H1 (cell line): Measurements from ENCODE around the gene PDGFD. TPM values are rescaled to one million over a fixed set of nuclear protein-coding genes. Genes with fewer than 3 reads are reported as not detected.

ENCODE experiments used
- CTCF ChIA-PET: fragments of 300-600 bp; sonication (Branson Sonifier 250); formaldehyde crosslinking; loops from one replicate; lab custom pipeline; 2021; ENCODE audit not compliant: partially characterized antibody; lab: Charles Lee
- POLR2A ChIA-PET: fragments of 300-600 bp; sonication (Branson Sonifier 250); formaldehyde crosslinking; loops from one replicate; lab custom pipeline; 2021; ENCODE audit warnings: inconsistent platforms; ENCODE audit not compliant: partially characterized antibody; lab: Charles Lee
- DNase-seq, 2 experiments: peaks; one replicate each; pipeline versions ENCODE4 v3.0.0 to v3.0.0-alpha.2; 2010 to 2022; ENCODE audit warnings: low spot score in 2 of 2, low read depth in 1 of 2, mixed read lengths in 1 of 2
- FAIRE-seq: peaks from 2 replicates; lab custom pipeline; 2011; peaks lifted over from hg19 to GRCh38; lab: Jason Lieb, UNC
- H2AFZ ChIP-seq: 2 replicates; pipeline ENCODE4 v1.8.1; 2012; ENCODE audit warnings: low read length, inconsistent platforms
- H2AK5ac ChIP-seq: 2 replicates; pipeline ENCODE4 v1.6.1; 2013; ENCODE audit warnings: low read depth, low read length
- H2BK120ac ChIP-seq: replicated peaks from 2 replicates; pipeline ENCODE3; 2013; ENCODE audit warnings: low read depth, low read length, inconsistent platforms
- H2BK12ac ChIP-seq: 2 replicates; pipeline ENCODE4 v1.6.1; 2013; ENCODE audit warnings: low read depth, low read length
- H2BK15ac ChIP-seq: 2 replicates; pipeline ENCODE4 v1.6.1; 2013; ENCODE audit warnings: low read length
- H2BK20ac ChIP-seq: 2 replicates; pipeline ENCODE4 v1.6.1; 2013; ENCODE audit warnings: low read length
- H2BK5ac ChIP-seq: 2 replicates; pipeline ENCODE4 v1.6.1; 2013; ENCODE audit warnings: low read depth, low read length
- H3K14ac ChIP-seq: 2 replicates; pipeline ENCODE4 v1.6.1; 2013; ENCODE audit warnings: inconsistent platforms; ENCODE audit not compliant: insufficient read length
- H3K18ac ChIP-seq: 2 replicates; pipeline ENCODE4 v1.6.1; 2013; ENCODE audit warnings: low read length; ENCODE audit errors: extremely low read depth
- H3K23ac ChIP-seq: 2 replicates; pipeline ENCODE4 v1.6.1; 2013; ENCODE audit warnings: inconsistent platforms; ENCODE audit not compliant: insufficient read length
- H3K23me2 ChIP-seq: 2 replicates; pipeline ENCODE4 v1.6.1; 2013; ENCODE audit warnings: low read depth, low read length
- H3K27ac ChIP-seq: 2 replicates; pipeline ENCODE4 v1.6.1; 2011; ENCODE audit warnings: low read depth, low read length, inconsistent platforms
- H3K27me3 ChIP-seq, 4 experiments: replicated peaks in 1 of 4; 1 replicate in 1 of 4; 2 replicates in 3 of 4; pipeline versions ENCODE4 v1.6.1 to v1.8.1; 2011 to 2013; ENCODE audit warnings: low read length in 3 of 4, mild to moderate bottlenecking in 3 of 4, inconsistent platforms in 2 of 4, mixed read lengths in 2 of 4, moderate library complexity in 1 of 4; ENCODE audit not compliant: control insufficient read depth in 3 of 4, insufficient read depth in 3 of 4; ENCODE audit errors: extremely low read depth in 1 of 4
- H3K36me3 ChIP-seq, 4 experiments: 2 replicates each; pipeline versions ENCODE4 v1.6.1 to v1.8.1; 2011 to 2013; ENCODE audit warnings: mild to moderate bottlenecking in 4 of 4, low read length in 3 of 4, moderate library complexity in 2 of 4, control low read depth in 1 of 4, inconsistent platforms in 1 of 4; ENCODE audit not compliant: insufficient read depth in 4 of 4, control insufficient read depth in 2 of 4
- H3K4ac ChIP-seq: replicated peaks from 2 replicates; pipeline ENCODE3; 2013; ENCODE audit warnings: low read length, low read depth, mixed read lengths, inconsistent platforms; ENCODE audit not compliant: insufficient read length
- H3K4me1 ChIP-seq, 4 experiments: replicated peaks in 1 of 4; 1 replicate in 1 of 4; 2 replicates in 3 of 4; pipeline versions ENCODE4 v1.6.1 to v1.8.1; 2011 to 2013; ENCODE audit warnings: low read length in 3 of 4, inconsistent platforms in 2 of 4, mixed read lengths in 1 of 4; ENCODE audit not compliant: insufficient read depth in 4 of 4, control insufficient read depth in 3 of 4
- H3K4me2 ChIP-seq, 2 experiments: 2 replicates each; pipeline versions ENCODE4 v1.6.1 to v1.8.1; 2011 to 2013; ENCODE audit warnings: low read depth in 2 of 2, low read length in 2 of 2, control low read depth in 1 of 2, inconsistent platforms in 1 of 2, mild to moderate bottlenecking in 1 of 2; ENCODE audit not compliant: insufficient read depth in 1 of 2
- H3K4me3 ChIP-seq, 4 experiments: fragments of 200-600, 300-600 bp in 1 of 4; sonication (generic), shearing (Covaris generic), sonication (Bioruptor Twin) in 1 of 4; 2 replicates each; pipeline versions ENCODE4 v1.5.1 to v1.8.1; 2011 to 2016; ENCODE audit warnings: low read length in 4 of 4, low read depth in 3 of 4, control low read depth in 2 of 4, inconsistent platforms in 2 of 4, mild to moderate bottlenecking in 2 of 4, mixed read lengths in 1 of 4, moderate library complexity in 1 of 4; ENCODE audit not compliant: insufficient read depth in 2 of 4; ENCODE audit errors: extremely low read depth in 1 of 4
- H3K56ac ChIP-seq: replicated peaks from 2 replicates; pipeline ENCODE3; 2013; ENCODE audit warnings: low read depth, mild to moderate bottlenecking, mixed read lengths, low read length, inconsistent platforms; ENCODE audit not compliant: insufficient read length
- H3K79me1 ChIP-seq: 2 replicates; pipeline ENCODE4 v1.6.1; 2013; ENCODE audit warnings: low read depth, low read length, control low read depth
- H3K79me2 ChIP-seq, 2 experiments: 2 replicates each; pipeline versions ENCODE4 v1.6.1 to v1.8.1; 2012 to 2013; ENCODE audit warnings: low read length in 2 of 2, mild to moderate bottlenecking in 2 of 2, inconsistent platforms in 1 of 2; ENCODE audit not compliant: insufficient read depth in 2 of 2, control insufficient read depth in 1 of 2
- H3K9ac ChIP-seq, 4 experiments: replicated peaks in 1 of 4; 1 replicate in 1 of 4; 2 replicates in 3 of 4; pipeline versions ENCODE4 v1.6.1 to v1.8.1; 2011 to 2013; ENCODE audit warnings: low read depth in 3 of 4, low read length in 3 of 4, control low read depth in 2 of 4, mild to moderate bottlenecking in 2 of 4, moderate library complexity in 2 of 4, inconsistent platforms in 1 of 4; ENCODE audit errors: extremely low read depth in 1 of 4
- H3K9me3 ChIP-seq, 2 experiments: 2 replicates each; pipeline versions ENCODE4 v1.6.1 to v1.8.1; 2012 to 2013; ENCODE audit warnings: mild to moderate bottlenecking in 2 of 2, moderate library complexity in 2 of 2, control low read depth in 1 of 2, inconsistent platforms in 1 of 2, low read depth in 1 of 2, low read length in 1 of 2, mixed read lengths in 1 of 2; ENCODE audit not compliant: insufficient read depth in 2 of 2
- H4K20me1 ChIP-seq, 2 experiments: replicated peaks in 1 of 2; 2 replicates each; pipeline versions ENCODE3 to v1.8.1; 2011 to 2013; ENCODE audit warnings: inconsistent platforms in 2 of 2, low read length in 2 of 2, mild to moderate bottlenecking in 1 of 2; ENCODE audit not compliant: insufficient read depth in 2 of 2, control insufficient read depth in 1 of 2
- H4K5ac ChIP-seq: 2 replicates; pipeline ENCODE4 v1.6.1; 2013; ENCODE audit warnings: low read length, low read depth, mixed read lengths, inconsistent platforms; ENCODE audit not compliant: insufficient read length
- H4K8ac ChIP-seq: 2 replicates; pipeline ENCODE4 v1.8.0; 2013; ENCODE audit warnings: mild to moderate bottlenecking, moderate library complexity, low read length, inconsistent platforms; ENCODE audit not compliant: insufficient read depth; ENCODE audit errors: extremely low read depth
- H4K91ac ChIP-seq: replicated peaks from 2 replicates; pipeline ENCODE3; 2013; ENCODE audit warnings: low read length, mixed read lengths, inconsistent platforms; ENCODE audit not compliant: insufficient read length
- BACH1 ChIP-seq: IDR thresholded peaks from 2 replicates; pipeline ENCODE4 v1.6.1; 2012; ENCODE audit warnings: low read length, improper control_type of control experiment
- CEBPB ChIP-seq: IDR thresholded peaks from 2 replicates; pipeline ENCODE4 v1.6.1; 2012; ENCODE audit warnings: low read depth, low read length
- CREB1 ChIP-seq: IDR thresholded peaks from 2 replicates; pipeline ENCODE4 v1.6.1; 2012; ENCODE audit warnings: inconsistent platforms
- KDM5A ChIP-seq: fragments of 200-600 bp; IDR thresholded peaks from 2 replicates; pipeline ENCODE4 v1.7.1; 2012; ENCODE audit warnings: mild to moderate bottlenecking, low read length, inconsistent platforms, mixed read lengths
- SAP30 ChIP-seq: fragments of 300-600 bp; sonication (generic); IDR thresholded peaks from 2 replicates; pipeline ENCODE4 v1.7.1; 2012; ENCODE audit warnings: low read length, moderate library complexity, mild to moderate bottlenecking, inconsistent platforms; ENCODE audit not compliant: insufficient read depth, insufficient replicate concordance
- SIN3A ChIP-seq, 2 experiments: IDR thresholded peaks in 1 of 2; conservative IDR thresholded peaks in 1 of 2; 2 replicates each; pipeline ENCODE4 v1.6.1; 2011 to 2012; ENCODE audit warnings: low read length in 2 of 2, improper control_type of control experiment in 1 of 2, low read depth in 1 of 2, mild to moderate bottlenecking in 1 of 2
- TAF1 ChIP-seq: IDR thresholded peaks from 2 replicates; pipeline ENCODE4 v1.6.1; 2011; ENCODE audit warnings: mild to moderate bottlenecking, low read depth, low read length
- TAF7 ChIP-seq: optimal IDR thresholded peaks from 2 replicates; pipeline ENCODE3; 2011; ENCODE audit warnings: low read depth, mild to moderate bottlenecking, inconsistent platforms, low read length, moderate library complexity, borderline replicate concordance
- TBP ChIP-seq: IDR thresholded peaks from 2 replicates; pipeline ENCODE4 v1.6.1; 2011; ENCODE audit warnings: low read depth, low read length, improper control_type of control experiment
- WGBS, 2 experiments: shearing (Covaris generic) in 1 of 2; methylation state at CpG; one replicate each; pipeline versions ENCODE4 v1.1.6 to v1.1.7; 2013 to 2015; ENCODE audit warnings: low lambda C conversion rate in 2 of 2, mixed read lengths in 2 of 2, inconsistent platforms in 1 of 2, low coverage in 1 of 2, missing lambda C conversion rate in 1 of 2; ENCODE audit not compliant: insufficient replicate concordance in 2 of 2, insufficient coverage in 1 of 2, insufficient read length in 1 of 2; ENCODE audit errors: extremely low coverage in 1 of 2, missing lambda C conversion rate in 1 of 2; 5-methylcytosine and 5-hydroxymethylcytosine counted together
- polyA plus RNA-seq, 7 experiments: library from polyadenylated mRNA; depleted of rRNA in 3 of 7; stranded (reverse) in 5 of 7; unstranded in 2 of 7; fragments of >200 nt in 5 of 7; fragments of 200-250 nt in 2 of 7; gene quantifications; 1 replicate in 5 of 7; 2 replicates in 1 of 7; 4 replicates in 1 of 7; pipeline versions ENCODE4 v1.2.1 to v1.2.3, GENCODE V29; 2011 to 2013; ENCODE audit warnings: missing spikeins in 2 of 7, mixed read lengths in 2 of 7
- total RNA-seq: library from RNA; stranded (reverse); fragmentation: NEBNext Ultra II Directional; extraction: Animal tissue kit (Norgen Biotek cat#: 25700); gene quantifications from 2 replicates; pipeline ENCODE4 v1.2.1, GENCODE V29; 2021
- TF ChIP-seq, protein P1 (sequence below), 3 experiments: IDR thresholded peaks; 1 replicate in 2 of 3; 2 replicates in 1 of 3; pipeline versions ENCODE4 v1.5.1 to v1.6.1; 2011; ENCODE audit warnings: low read length in 3 of 3, mild to moderate bottlenecking in 3 of 3, inconsistent platforms in 2 of 3, low read depth in 1 of 3, moderate library complexity in 1 of 3; ENCODE audit not compliant: insufficient read depth in 1 of 3; ENCODE audit errors: control extremely low read depth in 1 of 3

PDGFD gene
- total and polyA plus RNA-seq, 2 of the 8 experiments (the other 6 are each of a cell fraction or from before 2014, with no cell fraction given) = 1.1 to 3.9 TPM

DNA sequence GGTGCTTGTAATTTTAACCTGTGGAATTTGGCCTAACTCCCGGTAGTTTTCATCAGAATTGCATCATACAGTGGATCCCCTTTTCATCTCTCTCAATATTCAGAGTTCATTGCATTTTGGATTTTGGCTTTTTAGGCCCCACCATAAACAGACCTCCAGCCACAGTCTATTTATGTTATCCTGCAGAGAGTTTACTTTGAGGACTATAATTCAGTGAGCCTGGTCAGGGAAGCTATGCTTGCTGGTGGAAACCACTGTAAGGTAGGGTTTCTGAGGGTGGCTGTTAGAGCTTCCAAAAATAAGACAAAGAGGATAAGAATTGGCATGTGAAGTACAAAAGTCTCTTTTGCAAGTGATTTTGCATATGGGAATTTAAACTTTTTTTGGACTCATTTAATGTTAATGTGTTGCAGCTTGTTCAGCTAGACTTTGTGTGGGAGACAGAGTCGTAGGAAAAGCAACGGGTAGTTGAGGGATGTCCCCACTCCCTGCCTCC lies 162.3 kb downstream of the PDGFD start:
- Histone ChIP-seq H3K18ac (no peak overlapping the region), H4K91ac (no peak overlapping the region), H3K4me2 (no peak overlapping the region), H2BK20ac (no peak overlapping the region), H3K14ac (no peak overlapping the region), H3K79me1 (no peaks in the 10 kb centered on the region), H2AFZ (no peak overlapping the region), H2BK120ac (no peak overlapping the region), H3K9me3 (no peaks in the 10 kb centered on the region), H4K20me1 (peaks cover 0 to 1% of the 10 kb centered on the region in 2 experiments), H3K27me3 (no peaks in the 10 kb centered on the region), H4K5ac (no peak overlapping the region), H2BK5ac (no peak overlapping the region), H2AK5ac (no peak overlapping the region), H3K4ac (no peak overlapping the region)
- CTCF ChIA-PET = no interaction called here
- no peak for TF ChIP-seq CREB1
- TF ChIP-seq SAP30 = no peak
- TF ChIP-seq SIN3A (conservative IDR thresholded peaks at IDR 0.05 in 1 of 2, IDR thresholded peaks at IDR 0.05 in 1 of 2; ENCODE audit: low read depth in 1 of 2, low read length in 2 of 2) = no peak
- TF ChIP-seq TAF7 = no peak
- no peak for TF ChIP-seq TAF1
- no peak for TF ChIP-seq BACH1
- TF ChIP-seq, protein P1, sequence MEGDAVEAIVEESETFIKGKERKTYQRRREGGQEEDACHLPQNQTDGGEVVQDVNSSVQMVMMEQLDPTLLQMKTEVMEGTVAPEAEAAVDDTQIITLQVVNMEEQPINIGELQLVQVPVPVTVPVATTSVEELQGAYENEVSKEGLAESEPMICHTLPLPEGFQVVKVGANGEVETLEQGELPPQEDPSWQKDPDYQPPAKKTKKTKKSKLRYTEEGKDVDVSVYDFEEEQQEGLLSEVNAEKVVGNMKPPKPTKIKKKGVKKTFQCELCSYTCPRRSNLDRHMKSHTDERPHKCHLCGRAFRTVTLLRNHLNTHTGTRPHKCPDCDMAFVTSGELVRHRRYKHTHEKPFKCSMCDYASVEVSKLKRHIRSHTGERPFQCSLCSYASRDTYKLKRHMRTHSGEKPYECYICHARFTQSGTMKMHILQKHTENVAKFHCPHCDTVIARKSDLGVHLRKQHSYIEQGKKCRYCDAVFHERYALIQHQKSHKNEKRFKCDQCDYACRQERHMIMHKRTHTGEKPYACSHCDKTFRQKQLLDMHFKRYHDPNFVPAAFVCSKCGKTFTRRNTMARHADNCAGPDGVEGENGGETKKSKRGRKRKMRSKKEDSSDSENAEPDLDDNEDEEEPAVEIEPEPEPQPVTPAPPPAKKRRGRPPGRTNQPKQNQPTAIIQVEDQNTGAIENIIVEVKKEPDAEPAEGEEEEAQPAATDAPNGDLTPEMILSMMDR (IDR thresholded peaks at IDR 0.05; ENCODE audit: control extremely low read depth in 1 of 3, insufficient read depth in 1 of 3, low read depth in 1 of 3, low read length in 3 of 3) = no peak
- TF ChIP-seq KDM5A = no peak
- TF ChIP-seq TBP = no peak
- TF ChIP-seq CEBPB = no peak
- TF ChIP-seq, all 59 proteins: peak for 0
- H4K8ac ChIP-seq = no peak overlapping the region
- H3K36me3 ChIP-seq = no peaks in the 10 kb centered on the region
- no peak overlapping the region for H3K9ac ChIP-seq
- H3K79me2 ChIP-seq = no peaks in the 10 kb centered on the region
- WGBS, 2 experiments = 97% methylated on average over 3 of the region's 3 CpGs; no CpG with 5 or more reads in 1 of the 2 experiments
- DNase-seq (no peak), FAIRE-seq (no peak)
- no peak overlapping the region for H2BK15ac ChIP-seq
- POLR2A ChIA-PET = no interaction called here
- H3K23me2 ChIP-seq = no peaks in the 10 kb centered on the region
- no peak overlapping the region for H3K56ac ChIP-seq
- no peak overlapping the region for H3K23ac ChIP-seq
- no peaks in the 10 kb centered on the region for H3K4me1 ChIP-seq
- no peak overlapping the region for H3K4me3 ChIP-seq
- no peak overlapping the region for H2BK12ac ChIP-seq
- no peak overlapping the region for H3K27ac ChIP-seq
